KMS-11 (cell line): ENCODE measurements around the gene SAMHD1.

Experiments
- H2AFZ ChIP-seq: fragments of 200-600 bp; sonication (generic); 2 replicates; pipeline ENCODE4 v1.6.1; 2016; ENCODE audit warnings: antibody characterized with exemption, mixed run types, low read depth
- H3K27ac ChIP-seq: fragments of 200-600 bp; sonication (generic); 2 replicates; pipeline ENCODE4 v1.6.1; 2016; ENCODE audit warnings: mild to moderate bottlenecking, mixed run types
- H3K27me3 ChIP-seq: fragments of 200-600 bp; sonication (generic); 2 replicates; pipeline ENCODE4 v1.6.1; 2017; ENCODE audit warnings: mild to moderate bottlenecking, low read depth, mixed run types, moderate library complexity; ENCODE audit not compliant: insufficient read depth
- H3K36me3 ChIP-seq: fragments of 200-600 bp; sonication (generic); 2 replicates; pipeline ENCODE4 v1.6.1; 2017; ENCODE audit warnings: mild to moderate bottlenecking, mixed run types; ENCODE audit not compliant: insufficient read depth
- H3K4me1 ChIP-seq: fragments of 200-600 bp; sonication (generic); 2 replicates; pipeline ENCODE4 v1.6.1; 2016; ENCODE audit warnings: mild to moderate bottlenecking, low read depth, mixed run types; ENCODE audit not compliant: poor library complexity, severe bottlenecking
- H3K4me2 ChIP-seq: fragments of 200-600 bp; sonication (generic); 2 replicates; pipeline ENCODE4 v1.7.0; 2016; ENCODE audit warnings: mild to moderate bottlenecking, mixed run types
- H3K4me3 ChIP-seq: fragments of 200-600 bp; sonication (generic); IDR thresholded peaks from 2 replicates; pipeline ENCODE4 v1.6.1; 2017; ENCODE audit warnings: low read depth, low read length, mixed read lengths; ENCODE audit not compliant: insufficient read depth
- H3K79me2 ChIP-seq: fragments of 200-600 bp; sonication (generic); 2 replicates; pipeline ENCODE4 v1.6.1; 2016; ENCODE audit warnings: low read depth, mixed run types; ENCODE audit not compliant: insufficient read depth
- H3K9ac ChIP-seq: fragments of 200-600 bp; sonication (generic); 2 replicates; pipeline ENCODE4 v1.6.1; 2016; ENCODE audit warnings: mild to moderate bottlenecking, mixed run types
- H4K20me1 ChIP-seq: fragments of 200-600 bp; sonication (generic); 2 replicates; pipeline ENCODE4 v1.6.1; 2016; ENCODE audit warnings: mild to moderate bottlenecking, mixed run types; ENCODE audit not compliant: insufficient read depth
- TF ChIP-seq, protein P1 (sequence below): fragments of 200-600 bp; sonication (generic); conservative IDR thresholded peaks from 2 replicates; pipeline ENCODE4 v1.6.1; 2017; ENCODE audit warnings: low read depth, mild to moderate bottlenecking, antibody characterized with exemption, low read length, moderate library complexity, mixed read lengths

The SAMHD1 gene

DNA sequence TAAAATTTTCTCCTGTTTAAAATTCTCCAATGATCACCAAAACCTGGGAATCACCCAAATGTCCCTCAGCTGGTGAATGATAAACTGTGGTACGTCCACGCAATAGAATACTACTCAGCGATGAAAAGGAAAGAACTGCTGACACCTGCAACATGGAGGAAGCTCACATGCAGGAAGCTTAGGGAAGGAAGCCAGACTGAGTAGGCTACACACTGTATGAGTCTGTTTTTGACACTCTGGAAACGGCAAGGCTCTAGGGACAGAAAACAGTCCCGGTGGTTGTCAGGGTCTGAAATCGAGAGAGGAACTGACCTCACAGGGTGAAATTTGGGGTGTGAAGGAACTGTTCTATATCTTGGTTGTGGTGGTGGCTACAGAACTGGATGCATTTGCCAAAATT lies 100.7 kb downstream of the SAMHD1 start:
- TF ChIP-seq, protein P1, sequence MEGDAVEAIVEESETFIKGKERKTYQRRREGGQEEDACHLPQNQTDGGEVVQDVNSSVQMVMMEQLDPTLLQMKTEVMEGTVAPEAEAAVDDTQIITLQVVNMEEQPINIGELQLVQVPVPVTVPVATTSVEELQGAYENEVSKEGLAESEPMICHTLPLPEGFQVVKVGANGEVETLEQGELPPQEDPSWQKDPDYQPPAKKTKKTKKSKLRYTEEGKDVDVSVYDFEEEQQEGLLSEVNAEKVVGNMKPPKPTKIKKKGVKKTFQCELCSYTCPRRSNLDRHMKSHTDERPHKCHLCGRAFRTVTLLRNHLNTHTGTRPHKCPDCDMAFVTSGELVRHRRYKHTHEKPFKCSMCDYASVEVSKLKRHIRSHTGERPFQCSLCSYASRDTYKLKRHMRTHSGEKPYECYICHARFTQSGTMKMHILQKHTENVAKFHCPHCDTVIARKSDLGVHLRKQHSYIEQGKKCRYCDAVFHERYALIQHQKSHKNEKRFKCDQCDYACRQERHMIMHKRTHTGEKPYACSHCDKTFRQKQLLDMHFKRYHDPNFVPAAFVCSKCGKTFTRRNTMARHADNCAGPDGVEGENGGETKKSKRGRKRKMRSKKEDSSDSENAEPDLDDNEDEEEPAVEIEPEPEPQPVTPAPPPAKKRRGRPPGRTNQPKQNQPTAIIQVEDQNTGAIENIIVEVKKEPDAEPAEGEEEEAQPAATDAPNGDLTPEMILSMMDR, result no peak
- H3K4me2 ChIP-seq, result no peak overlapping the region
- peaks cover 5% of the 10 kb centered on the region; the same call in 1 of the 2 replicates for H3K79me2 ChIP-seq

DNA sequence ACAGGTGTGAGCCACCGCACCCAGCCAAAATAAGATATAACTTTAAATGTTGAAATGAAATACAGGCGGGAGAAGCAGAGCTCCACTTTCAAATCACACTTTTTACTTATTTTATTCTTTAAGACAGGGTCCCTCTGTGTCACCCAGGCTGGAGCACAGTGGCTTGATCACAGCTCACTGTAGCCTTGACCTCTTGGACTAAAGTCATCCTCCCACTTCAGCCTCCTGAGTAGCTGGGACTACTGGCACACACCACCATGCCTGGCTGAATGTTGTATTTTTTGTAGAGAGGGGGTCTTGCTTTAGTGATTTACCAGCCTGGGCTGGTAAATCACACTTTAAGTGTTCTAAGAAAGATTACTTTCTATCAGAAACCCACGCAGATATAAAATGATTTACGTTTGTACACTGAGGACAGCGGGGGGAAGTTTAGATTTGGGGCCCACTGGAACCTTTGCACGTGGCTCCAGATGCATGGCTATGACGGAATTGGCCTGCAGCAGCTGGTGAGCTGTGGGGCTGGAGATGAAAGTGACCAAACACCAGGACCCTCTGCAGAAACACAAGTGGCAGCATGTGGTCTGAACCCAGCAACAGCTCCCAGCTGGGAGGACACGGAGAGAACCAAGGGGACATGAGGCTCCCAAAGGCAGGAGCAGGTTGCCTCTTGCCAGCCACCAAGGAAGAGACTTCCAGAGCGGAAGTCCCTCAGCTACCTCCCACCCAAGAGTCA lies 102.0 kb downstream of the SAMHD1 start:
- Histone ChIP-seq H3K27ac (no peak overlapping the region), H3K36me3 (no peaks in the 10 kb centered on the region), H2AFZ (no peak overlapping the region), H3K4me3 (no peak overlapping the region), H3K79me2 (peaks cover 5% of the 10 kb centered on the region; the same call in 1 of the 2 replicates), H3K9ac (no peak overlapping the region), H3K4me2 (no peak overlapping the region), H3K4me1 (peaks cover 9% of the 10 kb centered on the region), H4K20me1 (no peaks in the 10 kb centered on the region), H3K27me3 (no peaks in the 10 kb centered on the region)
- TF ChIP-seq, protein P1, result no peak

More for the DNA sequence above, 100.7 kb downstream of the SAMHD1 start:
- Histone ChIP-seq H3K4me3 (no peak overlapping the region), H3K27ac (no peak overlapping the region), H3K4me1 (peaks cover 6% of the 10 kb centered on the region), H3K27me3 (no peaks in the 10 kb centered on the region), H3K9ac (no peak overlapping the region), H2AFZ (no peak overlapping the region), H3K36me3 (no peaks in the 10 kb centered on the region), H4K20me1 (no peaks in the 10 kb centered on the region)

- Histone ChIP-seq H3K36me3 (no peaks in the 10 kb centered on the region), H2AFZ (no peak overlapping the region), H3K9ac (no peak overlapping the region), H3K4me3 (no peak overlapping the region), H4K20me1 (no peaks in the 10 kb centered on the region), H3K27ac (no peak overlapping the region), H3K27me3 (no peaks in the 10 kb centered on the region), H3K4me1 (peaks cover 9% of the 10 kb centered on the region), H3K79me2 (peaks cover 5% of the 10 kb centered on the region; the same call in 1 of the 2 replicates), H3K4me2 (no peak overlapping the region)
- TF ChIP-seq, protein P1, result no peak
Observed at GRCh38 chr20:36848677-36849076, 102.8 kb downstream of the SAMHD1 start.

GRCh38 chr20:36848078-36848660 lies 103.3 kb downstream of the SAMHD1 start:
- Histone ChIP-seq H3K4me1 (peaks cover 9% of the 10 kb centered on the region), H2AFZ (no peak overlapping the region), H4K20me1 (no peaks in the 10 kb centered on the region), H3K9ac (no peak overlapping the region), H3K36me3 (no peaks in the 10 kb centered on the region), H3K4me3 (no peak overlapping the region), H3K27me3 (no peaks in the 10 kb centered on the region), H3K27ac (no peak overlapping the region), H3K79me2 (peaks cover 5% of the 10 kb centered on the region; the same call in 1 of the 2 replicates), H3K4me2 (no peak overlapping the region)
- TF ChIP-seq, protein P1, result no peak
